ENCODE results near the gene SPOCK3.
"Not testable (repeated sequence)": the region's sequence is repeated elsewhere in the genome, so short reads cannot be mapped to it uniquely, and the experiment has no call there.

SPOCK3 gene

GRCh38 chr4:167234316-167234881 is at the start of gene SPOCK3:
TSS of gene SPOCK3 (minus strand) at chr4:167234494.
- peak; percentile 86 for DNase-seq

GRCh38 chr4:167282171-167282864 is 48.0 kb upstream of the SPOCK3 start:
- no peak for DNase-seq

DNA sequence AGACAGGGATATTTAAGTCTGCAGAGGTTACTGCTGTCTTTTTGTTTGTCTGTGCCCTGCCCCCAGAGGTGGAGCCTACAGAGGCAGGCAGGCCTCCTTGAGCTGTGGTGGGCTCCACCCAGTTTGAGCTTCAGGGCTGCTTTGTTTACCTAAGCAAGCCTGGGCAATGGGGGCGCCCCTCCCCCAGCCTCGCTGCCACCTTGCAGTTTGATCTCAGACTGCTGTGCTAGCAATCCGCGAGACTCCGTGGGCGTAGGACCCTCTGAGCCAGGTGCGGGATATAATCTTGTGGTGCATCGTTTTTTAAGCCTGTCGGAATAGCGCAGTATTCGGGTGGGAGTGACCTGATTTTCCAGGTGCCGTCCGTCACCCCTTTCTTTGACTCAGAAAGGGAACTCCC is 47.3 kb upstream of the SPOCK3 start:
- DNase-seq = not testable (repeated sequence)

GRCh38 chr4:167274351-167274750 is 40.1 kb upstream of the SPOCK3 start:
- no peak for DNase-seq

DNA sequence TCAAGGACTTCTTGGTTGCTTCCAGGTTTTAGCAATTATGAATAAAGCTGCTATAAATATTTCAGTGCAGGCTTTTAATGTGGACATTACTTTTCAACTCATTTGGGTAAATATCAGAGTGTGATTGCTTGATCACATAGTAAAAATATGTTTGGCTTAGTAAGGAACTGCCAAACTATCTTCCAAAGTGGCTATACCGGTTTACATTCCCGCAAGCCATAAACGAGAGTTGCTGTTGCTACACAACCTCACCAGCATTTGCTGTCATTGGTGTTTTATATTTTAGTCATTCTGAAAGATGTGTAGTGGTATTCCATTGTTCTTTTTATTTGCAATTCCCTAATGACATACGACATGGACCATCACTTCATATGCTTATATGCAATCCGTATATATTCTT is 30.9 kb upstream of the SPOCK3 start:
- DNase-seq = no peak

DNA sequence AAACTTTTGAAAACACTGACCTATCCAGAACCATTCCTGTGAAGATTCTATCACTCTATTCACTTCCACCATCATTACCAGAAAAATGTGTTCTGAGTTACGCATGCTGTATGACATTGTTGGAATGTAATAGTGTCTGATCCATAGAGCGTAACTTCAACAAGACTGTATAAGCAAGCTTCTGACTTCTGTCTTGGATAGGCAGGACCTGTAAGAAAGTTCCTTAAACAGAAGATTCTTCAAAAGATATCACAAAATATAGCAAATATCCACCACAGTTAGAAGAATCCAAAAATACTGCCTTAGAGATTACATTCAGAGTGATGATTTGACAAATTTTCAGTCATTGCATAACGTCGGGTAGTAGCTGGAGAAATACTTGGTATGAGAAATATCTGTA is 14.0 kb upstream of the SPOCK3 start:
- no peak for DNase-seq

- DNase-seq = no peak
Observed at GRCh38 chr4:167239627-167240026, 5.3 kb upstream of the SPOCK3 start.

- DNase-seq = no peak
Observed at GRCh38 chr4:167238226-167238625, 3.9 kb upstream of the SPOCK3 start.

DNA sequence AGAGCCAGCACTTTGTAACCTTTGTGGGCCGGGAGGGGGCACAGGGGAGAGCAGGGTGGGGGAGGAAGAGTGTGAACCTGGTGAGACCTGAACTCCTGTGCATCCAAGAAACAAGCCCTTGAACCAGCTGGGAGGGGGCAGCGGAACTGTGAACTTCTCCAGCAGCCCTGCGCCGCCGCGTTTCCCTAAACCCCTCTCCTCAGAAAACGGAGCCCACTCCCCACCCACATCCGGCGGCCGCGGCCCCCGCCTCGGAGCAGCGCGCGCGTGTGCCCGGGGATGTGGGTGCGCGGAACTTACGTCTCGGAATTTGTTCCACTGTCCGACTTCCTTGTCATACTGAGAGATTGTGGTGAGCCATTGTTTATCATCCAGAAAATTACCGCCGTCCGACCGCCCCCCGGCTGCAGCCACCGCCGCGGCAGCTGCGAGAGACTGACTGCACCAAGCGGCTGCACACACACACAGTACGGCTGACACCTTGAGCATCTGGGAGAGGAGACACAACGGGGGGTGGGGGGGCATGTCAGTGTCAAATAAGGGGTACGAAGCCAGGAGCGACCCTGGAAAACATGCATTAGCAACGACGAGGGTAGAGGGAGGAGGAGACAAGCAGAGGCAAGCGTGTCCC is 494 bp downstream of the SPOCK3 start:
- DNase-seq = peak; percentile 89

DNA sequence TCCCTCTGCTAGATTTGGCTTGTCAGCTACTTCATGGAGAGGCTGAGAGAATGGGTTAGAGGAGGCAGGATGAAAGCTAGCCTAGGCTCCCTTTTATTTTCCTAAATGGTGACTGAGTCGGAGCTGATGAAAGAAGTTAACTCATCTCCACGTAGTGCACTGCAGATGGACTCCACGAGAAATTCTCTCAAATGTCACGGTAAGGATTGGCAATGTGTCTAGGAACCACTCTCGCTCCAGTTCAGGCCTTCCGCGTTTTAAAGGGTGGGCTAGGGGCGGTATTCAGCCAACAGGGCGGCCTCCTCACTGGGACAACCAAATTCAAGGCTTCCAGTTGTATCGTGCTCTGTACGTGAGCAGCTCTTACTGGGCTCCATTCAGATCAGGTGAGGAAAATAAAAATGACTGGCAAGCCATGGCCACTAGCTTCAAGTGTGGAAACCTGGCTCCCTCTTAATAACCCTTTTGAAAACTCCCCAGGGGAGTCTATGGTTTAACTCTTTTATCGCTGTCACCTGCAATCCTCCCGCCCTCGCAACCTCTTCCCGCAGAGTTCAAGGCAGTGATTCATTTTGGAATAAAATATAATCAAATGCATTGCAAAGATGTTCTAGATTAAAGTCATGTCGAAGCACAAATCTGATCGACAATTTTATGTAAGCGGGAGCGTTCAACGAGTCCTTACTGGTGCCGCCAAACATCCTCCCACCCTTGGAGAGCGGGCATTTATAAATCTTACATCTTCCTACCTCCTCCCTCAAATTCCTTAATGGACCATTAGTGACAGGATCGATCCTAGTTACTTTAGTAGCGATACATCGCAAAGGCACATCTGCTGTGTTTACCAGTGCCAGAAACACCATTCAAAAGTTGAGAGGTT is 1.2 kb downstream of the SPOCK3 start:
- DNase-seq = peak; percentile 52

GRCh38 chr4:167230744-167231143 is 3.5 kb downstream of the SPOCK3 start:
- DNase-seq = no peak

GRCh38 chr4:167222099-167222498 is 12.2 kb downstream of the SPOCK3 start:
- DNase-seq = no peak

DNA sequence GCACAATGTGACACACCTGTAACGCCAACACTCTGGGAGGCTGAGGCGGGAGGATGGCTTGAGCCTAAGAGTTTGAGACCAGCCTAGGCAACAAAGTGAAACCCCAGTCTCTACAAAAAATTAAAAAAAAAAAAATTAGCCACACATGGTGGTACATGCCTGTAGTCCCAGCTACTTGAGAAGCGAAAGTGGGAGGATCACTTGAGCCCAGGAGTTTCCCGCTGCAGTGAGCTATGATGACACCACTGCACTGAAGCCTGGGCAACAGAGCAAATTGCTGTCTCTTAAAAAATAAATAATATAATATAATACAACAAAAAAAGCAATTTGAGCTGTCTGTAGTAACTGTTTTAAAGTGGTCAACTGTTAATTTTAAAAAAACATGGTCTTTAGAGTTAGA is 13.2 kb downstream of the SPOCK3 start:
- no peak for DNase-seq

DNA sequence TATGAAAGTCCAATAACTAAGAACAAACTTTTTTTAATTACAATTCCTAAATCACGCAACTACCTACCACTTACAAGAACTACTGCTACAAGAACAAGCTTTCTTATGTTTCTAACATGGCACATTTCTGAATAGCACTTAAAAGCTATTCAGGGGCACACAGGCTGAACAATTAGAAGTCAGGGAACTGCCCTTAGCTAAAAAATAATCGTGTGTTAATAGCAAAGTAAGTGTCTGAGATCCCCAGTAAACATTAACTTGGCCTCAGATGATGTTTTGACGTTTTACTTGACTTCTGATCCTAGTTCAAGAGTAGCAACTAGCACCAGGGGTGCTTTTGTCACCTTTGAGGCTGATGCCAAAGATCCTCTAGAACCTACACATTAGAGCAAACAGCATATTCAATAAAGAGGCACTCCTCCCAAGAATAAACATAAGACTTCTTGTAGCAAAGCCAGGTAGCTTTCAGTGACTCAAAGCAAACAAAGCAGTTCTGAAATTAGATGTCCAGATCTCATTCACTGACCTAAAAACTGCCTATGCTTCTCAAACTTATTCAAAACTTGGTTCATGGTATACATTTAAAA is 16.2 kb downstream of the SPOCK3 start:
- DNase-seq = no peak

- no peak for DNase-seq
Observed at GRCh38 chr4:167216783-167217182, 17.5 kb downstream of the SPOCK3 start.

- no peak for DNase-seq
Observed at GRCh38 chr4:167210166-167210565, 24.1 kb downstream of the SPOCK3 start.

GRCh38 chr4:167196344-167197012 is 37.8 kb downstream of the SPOCK3 start:
- DNase-seq = no peak

- no peak for DNase-seq
Observed at GRCh38 chr4:167190379-167190778, 43.9 kb downstream of the SPOCK3 start.

DNA sequence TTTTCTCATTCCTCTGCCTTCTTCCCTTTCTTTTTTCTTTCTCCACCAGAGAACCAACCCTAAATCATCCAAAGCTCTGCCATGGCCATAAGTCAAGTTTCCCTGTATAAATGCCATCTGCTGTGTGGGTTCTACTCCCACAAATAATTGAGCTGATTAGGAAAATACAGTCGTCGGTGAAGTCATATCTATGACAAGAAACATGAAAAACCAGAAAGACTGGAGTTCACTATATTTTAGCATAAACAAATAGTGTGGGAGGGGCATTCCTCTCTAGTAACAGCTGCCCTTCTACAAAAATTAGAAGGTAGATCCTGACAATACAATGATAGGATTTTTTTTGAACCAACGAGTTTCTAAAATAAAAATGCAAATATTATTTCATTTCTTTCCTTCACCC is 48.8 kb downstream of the SPOCK3 start:
- no peak for DNase-seq

GRCh38 chr4:167183036-167183435 is 51.3 kb downstream of the SPOCK3 start:
- DNase-seq = no peak

GRCh38 chr4:167177925-167178324 is 56.4 kb downstream of the SPOCK3 start:
- no peak for DNase-seq

GRCh38 chr4:167176723-167177367 is 57.4 kb downstream of the SPOCK3 start:
- peak; percentile 11 for DNase-seq

Measured in retina (tissue), 1 donor.